Chondrocyte (in vitro differentiated cells): Measurements from ENCODE around the gene SLC27A6. TPM values are rescaled to one million over a fixed set of nuclear protein-coding genes. Genes with fewer than 3 reads are reported as not detected.

Experiments used
- DNase-seq: peaks from one replicate; pipeline ENCODE4 v3.0.0; 2021; ENCODE audit warnings: mixed read lengths, low spot score
- H3K27ac Mint-ChIP-seq: one replicate; pipeline ENCODE4 v1.8.0; 2021; ENCODE audit warnings: mild to moderate bottlenecking, moderate library complexity, mixed read lengths; ENCODE audit not compliant: unreplicated experiment
- H3K27me3 Mint-ChIP-seq: 2 replicates; pipeline ENCODE4 v1.8.0; 2021; ENCODE audit warnings: low read depth, mixed read lengths
- H3K36me3 Mint-ChIP-seq: 2 replicates; pipeline ENCODE4 v1.8.0; 2021; ENCODE audit warnings: low read depth, mixed read lengths
- H3K4me1 Mint-ChIP-seq: 2 replicates; pipeline ENCODE4 v1.8.0; 2021; ENCODE audit warnings: low read depth, mild to moderate bottlenecking, mixed read lengths
- H3K4me3 Mint-ChIP-seq: one replicate; pipeline ENCODE4 v1.8.0; 2021; ENCODE audit warnings: mild to moderate bottlenecking, moderate library complexity, mixed read lengths; ENCODE audit not compliant: unreplicated experiment
- H3K9me3 Mint-ChIP-seq: 2 replicates; pipeline ENCODE4 v1.8.0; 2021; ENCODE audit warnings: low read depth, mixed read lengths
- total RNA-seq: library from RNA; stranded (reverse); gene quantifications from 3 replicates; pipeline ENCODE4 v1.2.1, GENCODE V29; 2021
- TF ChIP-seq, protein P1 (sequence below): fragments of 200-600 bp; sonication (generic); IDR thresholded peaks from 2 replicates; pipeline ENCODE4 v1.5.0; 2021; ENCODE audit warnings: antibody characterized with exemption, mild to moderate bottlenecking, moderate library complexity

Gene SLC27A6
- total RNA-seq, 1 donor from 2014 or later: 0.27 TPM

DNA sequence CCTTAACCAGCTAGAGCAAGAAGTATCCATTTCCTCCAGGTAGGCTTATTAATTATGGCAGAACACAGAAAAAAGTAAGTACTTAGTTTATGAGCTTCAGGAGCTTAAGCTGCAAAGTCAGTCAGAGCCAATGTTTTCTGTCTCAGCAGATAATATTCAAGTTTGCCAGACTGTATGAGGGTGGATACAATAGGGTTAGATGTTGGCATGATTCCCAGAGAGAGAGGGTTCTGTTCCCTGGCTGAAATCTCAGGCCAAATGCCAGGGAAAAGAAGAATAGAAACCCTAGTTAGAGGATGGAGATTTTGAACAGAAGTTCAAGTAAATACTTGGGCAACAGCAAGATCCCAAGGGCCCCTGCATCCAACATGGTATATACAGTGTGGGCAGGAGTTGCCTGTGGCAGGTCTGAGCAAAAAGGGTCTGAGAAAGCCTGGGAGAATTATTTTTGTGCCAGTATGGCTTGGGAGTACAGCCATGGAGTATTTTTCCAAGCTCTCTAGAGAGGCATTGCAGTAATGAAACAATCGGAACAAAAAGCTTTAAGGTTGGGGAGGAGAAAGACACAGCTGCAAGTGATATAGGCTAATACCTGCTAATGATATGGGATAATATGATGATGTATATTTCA lies 98.3 kb downstream of the SLC27A6 start:
- H3K36me3 Mint-ChIP-seq: no peaks in the 10 kb centered on the region
- DNase-seq: no peak
- no peak overlapping the region for H3K27ac Mint-ChIP-seq
- H3K27me3 Mint-ChIP-seq: peaks cover 43% of the 10 kb centered on the region
- TF ChIP-seq, protein P1, sequence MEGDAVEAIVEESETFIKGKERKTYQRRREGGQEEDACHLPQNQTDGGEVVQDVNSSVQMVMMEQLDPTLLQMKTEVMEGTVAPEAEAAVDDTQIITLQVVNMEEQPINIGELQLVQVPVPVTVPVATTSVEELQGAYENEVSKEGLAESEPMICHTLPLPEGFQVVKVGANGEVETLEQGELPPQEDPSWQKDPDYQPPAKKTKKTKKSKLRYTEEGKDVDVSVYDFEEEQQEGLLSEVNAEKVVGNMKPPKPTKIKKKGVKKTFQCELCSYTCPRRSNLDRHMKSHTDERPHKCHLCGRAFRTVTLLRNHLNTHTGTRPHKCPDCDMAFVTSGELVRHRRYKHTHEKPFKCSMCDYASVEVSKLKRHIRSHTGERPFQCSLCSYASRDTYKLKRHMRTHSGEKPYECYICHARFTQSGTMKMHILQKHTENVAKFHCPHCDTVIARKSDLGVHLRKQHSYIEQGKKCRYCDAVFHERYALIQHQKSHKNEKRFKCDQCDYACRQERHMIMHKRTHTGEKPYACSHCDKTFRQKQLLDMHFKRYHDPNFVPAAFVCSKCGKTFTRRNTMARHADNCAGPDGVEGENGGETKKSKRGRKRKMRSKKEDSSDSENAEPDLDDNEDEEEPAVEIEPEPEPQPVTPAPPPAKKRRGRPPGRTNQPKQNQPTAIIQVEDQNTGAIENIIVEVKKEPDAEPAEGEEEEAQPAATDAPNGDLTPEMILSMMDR: no peak
- H3K4me1 Mint-ChIP-seq: peaks cover 3% of the 10 kb centered on the region
- H3K9me3 Mint-ChIP-seq: peaks cover 3% of the 10 kb centered on the region
- no peak overlapping the region for H3K4me3 Mint-ChIP-seq

DNA sequence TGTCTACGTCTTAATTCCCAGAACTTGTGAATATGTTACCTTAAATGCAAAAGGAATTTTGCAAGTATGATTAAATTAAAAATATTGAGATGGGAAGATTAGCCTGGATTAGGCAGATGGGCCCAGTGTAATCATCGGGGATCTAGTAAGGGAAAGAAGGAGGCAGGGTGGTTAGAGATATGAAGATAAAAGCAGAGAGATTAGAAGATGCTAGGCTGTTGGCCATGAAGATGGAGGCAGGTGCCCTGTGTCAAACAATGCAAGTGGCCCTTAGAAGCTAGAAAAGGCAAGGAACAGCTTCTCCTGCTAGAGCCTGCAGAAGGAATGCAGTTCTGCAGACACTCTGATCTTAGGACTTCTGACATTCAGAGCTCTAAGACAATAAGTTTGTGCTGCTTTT lies 100.4 kb downstream of the SLC27A6 start:
- Mint-ChIP-seq H3K4me3 (no peak overlapping the region), H3K9me3 (no peaks in the 10 kb centered on the region), H3K27ac (no peak overlapping the region), H3K36me3 (no peaks in the 10 kb centered on the region), H3K4me1 (peaks cover 3% of the 10 kb centered on the region), H3K27me3 (peaks cover 43% of the 10 kb centered on the region)
- TF ChIP-seq, protein P1: no peak
- no peak for DNase-seq

DNA sequence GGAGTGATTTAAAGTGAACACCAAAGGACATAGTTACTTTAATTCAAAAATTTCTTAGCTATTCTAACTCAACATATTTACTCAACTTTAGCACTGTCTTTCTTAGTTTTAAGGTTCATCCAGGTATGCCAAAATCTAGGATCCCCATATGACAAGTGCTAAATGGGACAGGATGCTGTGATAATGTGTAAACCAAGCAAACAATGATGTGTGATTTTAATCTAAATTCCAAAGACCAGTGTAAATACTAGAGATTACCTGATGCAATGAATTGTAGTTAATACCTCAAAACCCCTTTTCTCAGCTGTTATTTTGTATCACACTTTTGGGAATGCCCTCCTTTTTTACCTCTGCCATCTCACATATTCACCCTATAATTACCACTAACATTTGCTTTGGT lies 102.5 kb downstream of the SLC27A6 start:
- no peak overlapping the region for H3K4me3 Mint-ChIP-seq
- no peak for DNase-seq
- peaks cover 35% of the 10 kb centered on the region for H3K27me3 Mint-ChIP-seq
- no peaks in the 10 kb centered on the region for H3K36me3 Mint-ChIP-seq
- no peak overlapping the region for H3K27ac Mint-ChIP-seq
- TF ChIP-seq, protein P1: no peak
- H3K4me1 Mint-ChIP-seq: peaks cover 3% of the 10 kb centered on the region
- no peaks in the 10 kb centered on the region for H3K9me3 Mint-ChIP-seq

DNA sequence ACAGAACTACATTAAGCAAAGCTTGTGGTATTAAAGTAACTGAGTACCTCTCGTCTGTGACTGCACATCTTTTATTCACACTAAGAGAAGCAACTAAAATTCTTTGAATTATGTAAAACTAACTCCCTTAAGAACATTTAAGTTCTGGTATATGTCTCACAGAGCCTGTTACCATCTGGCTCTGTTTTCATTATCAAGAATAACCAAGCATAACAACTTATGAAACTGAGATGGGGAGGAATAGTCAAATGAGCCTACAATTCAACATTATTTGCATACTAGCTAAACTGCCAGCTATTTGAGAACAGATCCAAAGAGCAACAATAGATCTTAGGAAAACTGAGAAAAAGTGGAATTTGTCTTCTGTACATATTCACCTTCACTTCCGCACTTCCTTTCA lies 104.0 kb downstream of the SLC27A6 start:
- H3K4me1 Mint-ChIP-seq: no peaks in the 10 kb centered on the region
- no peaks in the 10 kb centered on the region for H3K9me3 Mint-ChIP-seq
- TF ChIP-seq, protein P1: no peak
- H3K27ac Mint-ChIP-seq: no peak overlapping the region
- peaks cover 40% of the 10 kb centered on the region for H3K27me3 Mint-ChIP-seq
- no peak for DNase-seq
- H3K4me3 Mint-ChIP-seq: no peak overlapping the region
- H3K36me3 Mint-ChIP-seq: no peaks in the 10 kb centered on the region

DNA sequence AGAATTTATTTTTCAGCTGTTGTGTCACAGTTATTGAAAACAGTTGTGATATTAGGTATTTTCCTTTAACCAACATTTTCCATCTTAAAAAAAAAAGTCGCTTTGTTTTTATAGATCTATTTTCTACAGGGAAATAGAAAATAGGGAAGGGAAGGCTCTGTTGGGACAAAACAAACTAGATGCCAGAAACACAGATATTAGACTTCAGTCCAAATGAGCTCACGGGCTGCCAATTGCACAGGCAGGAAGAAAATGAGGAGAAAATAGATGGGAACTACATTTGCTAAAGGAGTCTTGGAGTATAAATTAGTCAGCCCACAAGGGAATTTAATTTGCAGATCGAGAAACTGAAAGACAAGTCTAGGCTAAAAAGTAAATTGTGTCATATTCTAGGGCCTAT lies 107.8 kb downstream of the SLC27A6 start:
- no peak overlapping the region for H3K4me3 Mint-ChIP-seq
- no peaks in the 10 kb centered on the region for H3K9me3 Mint-ChIP-seq
- TF ChIP-seq, protein P1: no peak
- no peak overlapping the region for H3K27ac Mint-ChIP-seq
- no peaks in the 10 kb centered on the region for H3K36me3 Mint-ChIP-seq
- DNase-seq: no peak
- peaks cover 29% of the 10 kb centered on the region for H3K27me3 Mint-ChIP-seq
- H3K4me1 Mint-ChIP-seq: peaks cover 12% of the 10 kb centered on the region
